Activated T-cell treated with anti-CD3 and anti-CD28 coated beads, Interleukin-2, amount 50 U/mL, for 24 hours (primary cell): ENCODE data around the gene CLEC4F.

Experiments
- DNase-seq: peaks from one replicate; pipeline ENCODE4 v3.0.0-alpha.2; 2020
- H3K27ac Mint-ChIP-seq: 2 replicates; pipeline ENCODE4 v1.8.0; 2020; ENCODE audit warnings: mild to moderate bottlenecking, mixed read lengths
- H3K27me3 Mint-ChIP-seq: 2 replicates; pipeline ENCODE4 v1.8.0; 2020; ENCODE audit warnings: mixed read lengths
- H3K36me3 Mint-ChIP-seq: 2 replicates; pipeline ENCODE4 v1.8.0; 2020; ENCODE audit warnings: low read depth, mixed read lengths
- H3K4me1 Mint-ChIP-seq: 2 replicates; pipeline ENCODE4 v1.8.0; 2020; ENCODE audit warnings: low read depth, mixed read lengths
- H3K4me3 Mint-ChIP-seq: 2 replicates; pipeline ENCODE4 v1.8.0; 2020; ENCODE audit warnings: mild to moderate bottlenecking, moderate library complexity, mixed read lengths
- H3K9me3 Mint-ChIP-seq: 2 replicates; pipeline ENCODE4 v1.8.0; 2020; ENCODE audit warnings: mixed read lengths

The CLEC4F gene

GRCh38 chr2:70833246-70833645, 12.8 kb upstream of the CLEC4F start:
- H3K36me3 Mint-ChIP-seq: no peaks in the 10 kb centered on the region
- peaks cover 9% of the 10 kb centered on the region for H3K27me3 Mint-ChIP-seq
- no peak overlapping the region for H3K4me3 Mint-ChIP-seq
- no peaks in the 10 kb centered on the region for H3K9me3 Mint-ChIP-seq
- peaks cover 3% of the 10 kb centered on the region for H3K4me1 Mint-ChIP-seq
- DNase-seq: no peak
- no peak overlapping the region for H3K27ac Mint-ChIP-seq

- H3K9me3 Mint-ChIP-seq: no peaks in the 10 kb centered on the region
- peaks cover 9% of the 10 kb centered on the region for H3K27me3 Mint-ChIP-seq
- no peaks in the 10 kb centered on the region for H3K36me3 Mint-ChIP-seq
- no peak overlapping the region for H3K4me3 Mint-ChIP-seq
- H3K27ac Mint-ChIP-seq: no peak overlapping the region
- no peak for DNase-seq
- peaks cover 11% of the 10 kb centered on the region for H3K4me1 Mint-ChIP-seq
Observed at GRCh38 chr2:70832386-70832785, 12.0 kb upstream of the CLEC4F start.

GRCh38 chr2:70831861-70832260, 11.5 kb upstream of the CLEC4F start:
- Mint-ChIP-seq H3K27me3 (peaks cover 9% of the 10 kb centered on the region), H3K36me3 (no peaks in the 10 kb centered on the region), H3K27ac (no peak overlapping the region), H3K4me3 (no peak overlapping the region), H3K9me3 (no peaks in the 10 kb centered on the region), H3K4me1 (peaks cover 16% of the 10 kb centered on the region)
- no peak for DNase-seq

GRCh38 chr2:70830366-70830765, 10.0 kb upstream of the CLEC4F start:
- H3K27me3 Mint-ChIP-seq: peaks cover 8% of the 10 kb centered on the region
- H3K27ac Mint-ChIP-seq: no peak overlapping the region
- H3K36me3 Mint-ChIP-seq: no peaks in the 10 kb centered on the region
- H3K4me1 Mint-ChIP-seq: peaks cover 22% of the 10 kb centered on the region
- DNase-seq: no peak
- H3K4me3 Mint-ChIP-seq: no peak overlapping the region
- no peaks in the 10 kb centered on the region for H3K9me3 Mint-ChIP-seq

DNA sequence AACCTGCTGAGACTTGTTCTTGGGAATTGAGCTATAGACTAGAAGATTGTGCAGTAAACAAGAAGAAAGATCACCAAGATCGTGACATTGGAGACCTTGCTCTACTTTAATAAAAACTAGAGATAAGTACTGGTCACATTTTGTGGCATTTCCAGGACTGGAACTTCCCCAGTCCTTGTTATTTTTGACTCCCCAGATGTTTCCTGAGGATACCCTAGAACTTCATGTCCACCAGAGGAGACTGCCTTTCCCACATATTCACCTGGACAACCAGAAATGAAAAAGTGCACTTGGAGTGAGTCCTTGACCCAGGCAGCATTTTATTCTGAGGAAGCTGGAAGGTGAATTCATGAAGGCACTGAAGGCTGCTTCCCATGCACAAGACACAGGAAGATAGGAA, 9.5 kb upstream of the CLEC4F start:
- DNase-seq: no peak
- Mint-ChIP-seq H3K27me3 (peaks cover 3% of the 10 kb centered on the region), H3K4me1 (peaks cover 22% of the 10 kb centered on the region), H3K36me3 (no peaks in the 10 kb centered on the region), H3K27ac (no peak overlapping the region), H3K4me3 (no peak overlapping the region), H3K9me3 (no peaks in the 10 kb centered on the region)

- Mint-ChIP-seq H3K4me1 (peaks cover 22% of the 10 kb centered on the region), H3K27me3 (no peaks in the 10 kb centered on the region), H3K9me3 (no peaks in the 10 kb centered on the region), H3K4me3 (no peak overlapping the region), H3K27ac (no peak overlapping the region), H3K36me3 (no peaks in the 10 kb centered on the region)
- no peak for DNase-seq
Observed at GRCh38 chr2:70828914-70829824, 8.8 kb upstream of the CLEC4F start.

DNA sequence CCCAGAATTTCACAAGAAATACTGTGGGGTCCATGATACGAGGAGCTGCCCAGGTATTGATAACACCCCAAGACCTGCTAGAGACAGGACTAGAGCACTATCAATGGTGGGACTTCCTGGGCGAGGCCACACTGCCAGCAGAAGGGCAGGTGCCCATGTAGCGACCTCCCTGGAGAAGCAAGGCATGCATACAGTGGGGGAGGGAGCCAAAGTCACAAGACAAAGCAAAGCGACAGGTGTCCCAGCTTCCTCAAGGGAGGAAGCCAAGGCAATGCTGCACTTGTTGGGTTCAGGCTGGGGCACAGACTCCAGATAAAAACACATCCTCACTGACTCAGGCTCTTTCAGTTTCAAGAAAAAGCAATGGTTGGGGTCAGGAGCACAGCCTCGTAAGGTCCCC, 7.7 kb upstream of the CLEC4F start:
- H3K27me3 Mint-ChIP-seq: no peaks in the 10 kb centered on the region
- H3K4me1 Mint-ChIP-seq: peaks cover 22% of the 10 kb centered on the region
- DNase-seq: no peak
- H3K9me3 Mint-ChIP-seq: no peaks in the 10 kb centered on the region
- H3K4me3 Mint-ChIP-seq: no peak overlapping the region
- no peaks in the 10 kb centered on the region for H3K36me3 Mint-ChIP-seq
- H3K27ac Mint-ChIP-seq: no peak overlapping the region

DNA sequence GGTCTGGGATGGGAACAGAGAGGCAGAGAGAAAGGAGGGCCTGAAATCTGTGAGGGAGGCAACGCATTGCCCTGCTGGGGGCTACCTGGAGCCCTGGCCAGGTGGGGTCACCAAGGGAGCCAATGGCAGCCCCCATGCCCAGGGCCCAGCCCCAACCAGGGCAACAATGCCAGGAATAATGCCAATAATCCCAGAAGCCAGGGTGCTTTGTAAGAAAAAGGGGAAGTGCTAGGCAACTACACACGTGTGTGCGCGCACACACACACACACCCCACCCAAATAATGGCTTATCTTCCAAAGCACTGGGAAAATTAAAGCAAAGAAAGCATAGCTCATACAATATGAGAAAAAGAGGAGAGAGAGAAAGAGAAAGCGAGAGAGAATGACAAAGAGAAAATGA, 7.0 kb upstream of the CLEC4F start:
- Mint-ChIP-seq H3K9me3 (no peaks in the 10 kb centered on the region), H3K4me1 (peaks cover 22% of the 10 kb centered on the region), H3K27ac (peak overlapping the region; percentile 90), H3K27me3 (no peaks in the 10 kb centered on the region), H3K4me3 (peak overlapping the region; percentile 1), H3K36me3 (no peaks in the 10 kb centered on the region)
- no peak for DNase-seq

DNA sequence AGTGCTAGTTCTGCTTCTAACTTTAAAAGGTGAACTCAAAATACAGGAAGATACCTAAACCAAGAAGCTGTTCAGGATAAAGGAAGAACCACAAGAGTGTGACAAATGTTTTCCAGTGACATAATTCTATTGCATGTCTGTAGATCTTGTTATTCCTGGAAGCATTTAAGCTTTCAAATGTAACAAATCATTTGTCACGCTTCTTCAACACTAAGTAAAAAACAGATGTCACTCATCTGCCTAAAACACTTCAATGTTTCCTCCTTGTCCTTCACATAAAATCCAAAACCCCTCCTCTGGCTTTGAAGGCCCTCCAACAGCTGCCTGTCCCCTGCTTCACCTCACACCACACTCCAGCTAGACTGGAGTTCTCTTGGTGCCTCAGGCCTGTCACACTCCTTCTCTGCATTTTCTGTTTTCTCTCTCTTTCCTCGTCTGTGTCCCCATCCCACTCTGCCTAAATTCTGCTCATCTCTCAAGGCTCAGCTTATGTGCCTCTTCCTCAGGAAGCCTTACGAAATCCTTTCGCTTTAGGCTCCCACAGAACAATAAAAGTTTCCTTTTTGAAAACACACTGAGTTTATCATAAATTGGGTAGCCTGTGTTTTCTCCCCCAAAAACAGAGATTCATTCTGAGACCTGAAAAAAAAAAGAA, 6.4 kb upstream of the CLEC4F start:
- H3K9me3 Mint-ChIP-seq: no peaks in the 10 kb centered on the region
- no peaks in the 10 kb centered on the region for H3K27me3 Mint-ChIP-seq
- no peaks in the 10 kb centered on the region for H3K36me3 Mint-ChIP-seq
- no peak for DNase-seq
- H3K27ac Mint-ChIP-seq: peak overlapping the region; percentile 90
- peaks cover 22% of the 10 kb centered on the region for H3K4me1 Mint-ChIP-seq
- peak overlapping the region; percentile 1 for H3K4me3 Mint-ChIP-seq

- no peak overlapping the region for H3K4me3 Mint-ChIP-seq
- H3K4me1 Mint-ChIP-seq: peaks cover 25% of the 10 kb centered on the region
Observed at GRCh38 chr2:70823249-70823648, 2.9 kb upstream of the CLEC4F start.

GRCh38 chr2:70822843-70823242, 2.4 kb upstream of the CLEC4F start:
- Mint-ChIP-seq H3K9me3 (no peaks in the 10 kb centered on the region), H3K27me3 (peaks cover 12% of the 10 kb centered on the region), H3K4me3 (no peak overlapping the region), H3K4me1 (peaks cover 23% of the 10 kb centered on the region), H3K36me3 (no peaks in the 10 kb centered on the region), H3K27ac (peak overlapping the region; percentile 13)
- no peak for DNase-seq

More at GRCh38 chr2:70823249-70823648, 2.9 kb upstream of the CLEC4F start:
- Mint-ChIP-seq H3K27me3 (peaks cover 12% of the 10 kb centered on the region), H3K9me3 (no peaks in the 10 kb centered on the region), H3K36me3 (no peaks in the 10 kb centered on the region), H3K27ac (peak overlapping the region; percentile 13)
- no peak for DNase-seq

- Mint-ChIP-seq H3K36me3 (no peaks in the 10 kb centered on the region), H3K4me1 (peaks cover 14% of the 10 kb centered on the region), H3K27me3 (peaks cover 19% of the 10 kb centered on the region), H3K4me3 (no peak overlapping the region), H3K27ac (no peak overlapping the region), H3K9me3 (no peaks in the 10 kb centered on the region)
- DNase-seq: no peak
Observed at GRCh38 chr2:70817284-70817954, 3.0 kb downstream of the CLEC4F start.

DNA sequence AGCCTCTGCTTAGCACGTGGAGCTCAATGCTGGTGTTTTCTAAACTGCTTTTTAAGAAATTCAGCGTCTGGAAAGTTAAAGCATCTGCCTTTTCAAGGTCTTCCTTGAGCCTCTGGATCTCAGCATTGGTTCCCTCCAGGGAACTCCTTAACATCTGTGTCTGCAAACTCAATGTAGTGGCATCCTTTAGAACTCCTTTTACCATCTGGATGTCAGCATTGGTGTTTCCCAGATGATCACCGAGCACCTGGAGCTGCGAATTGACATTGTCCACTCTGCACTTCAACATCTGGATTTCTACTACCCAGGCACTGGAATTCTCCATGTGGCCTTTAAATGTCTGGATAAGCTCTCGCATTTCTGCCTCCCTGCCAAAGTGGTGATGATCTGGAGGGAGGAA, 3.7 kb downstream of the CLEC4F start:
- H3K27me3 Mint-ChIP-seq: peaks cover 19% of the 10 kb centered on the region
- H3K27ac Mint-ChIP-seq: no peak overlapping the region
- H3K36me3 Mint-ChIP-seq: no peaks in the 10 kb centered on the region
- H3K4me1 Mint-ChIP-seq: peaks cover 14% of the 10 kb centered on the region
- H3K9me3 Mint-ChIP-seq: no peaks in the 10 kb centered on the region
- no peak for DNase-seq
- H3K4me3 Mint-ChIP-seq: no peak overlapping the region

- Mint-ChIP-seq H3K27me3 (peaks cover 13% of the 10 kb centered on the region), H3K9me3 (no peaks in the 10 kb centered on the region), H3K4me1 (no peaks in the 10 kb centered on the region), H3K27ac (no peak overlapping the region), H3K4me3 (no peak overlapping the region), H3K36me3 (no peaks in the 10 kb centered on the region)
- DNase-seq: no peak
Observed at GRCh38 chr2:70808983-70809958, 11.1 kb downstream of the CLEC4F start.
